ENCODE results near the gene SLC40A1.

The SLC40A1 gene

DNA sequence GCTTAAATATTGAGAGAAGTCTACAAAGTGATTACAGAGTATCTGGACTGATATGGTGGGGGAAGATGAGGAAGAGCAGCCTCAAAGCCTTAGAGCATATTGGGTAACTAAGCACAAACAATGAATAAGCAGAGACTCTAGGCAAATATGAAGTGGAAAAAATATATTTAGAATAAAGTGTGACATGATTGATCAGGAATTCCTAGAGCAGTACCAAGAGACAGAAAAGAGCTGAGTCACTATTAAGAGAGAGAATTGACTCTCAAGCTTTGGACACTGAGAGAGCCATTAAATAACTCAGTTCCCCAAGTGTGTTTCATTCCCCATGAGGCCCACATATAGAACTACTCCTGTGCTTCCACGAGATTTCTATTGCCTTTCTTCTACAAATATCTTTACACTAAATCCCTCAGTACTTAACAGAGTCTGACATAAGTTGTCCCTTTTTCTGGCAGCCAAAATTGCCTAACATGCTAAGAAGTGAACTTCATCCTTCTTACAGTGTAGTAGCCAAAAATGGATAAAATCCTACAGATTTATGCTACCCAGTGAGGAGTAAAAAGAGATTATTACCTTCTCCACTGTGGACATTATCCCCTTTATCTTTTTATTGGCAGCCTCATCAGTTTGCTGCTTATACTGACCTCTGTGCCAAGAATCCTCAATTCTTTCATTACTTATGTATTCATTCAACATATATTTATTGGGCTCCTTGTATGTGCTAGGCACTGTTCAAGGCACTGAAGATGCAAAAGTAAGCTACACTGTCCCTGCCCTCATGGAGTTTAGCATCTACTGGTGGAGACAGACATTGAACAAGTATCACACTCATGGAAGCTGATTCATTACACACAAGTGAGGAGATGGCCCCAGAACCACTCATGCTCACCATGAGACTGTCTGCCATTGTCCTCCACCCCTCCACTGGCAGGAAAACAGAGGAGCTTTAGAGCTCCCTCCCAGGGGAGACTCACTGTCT lies 45.4 kb downstream of the SLC40A1 start:
- no peak for DNase-seq

DNA sequence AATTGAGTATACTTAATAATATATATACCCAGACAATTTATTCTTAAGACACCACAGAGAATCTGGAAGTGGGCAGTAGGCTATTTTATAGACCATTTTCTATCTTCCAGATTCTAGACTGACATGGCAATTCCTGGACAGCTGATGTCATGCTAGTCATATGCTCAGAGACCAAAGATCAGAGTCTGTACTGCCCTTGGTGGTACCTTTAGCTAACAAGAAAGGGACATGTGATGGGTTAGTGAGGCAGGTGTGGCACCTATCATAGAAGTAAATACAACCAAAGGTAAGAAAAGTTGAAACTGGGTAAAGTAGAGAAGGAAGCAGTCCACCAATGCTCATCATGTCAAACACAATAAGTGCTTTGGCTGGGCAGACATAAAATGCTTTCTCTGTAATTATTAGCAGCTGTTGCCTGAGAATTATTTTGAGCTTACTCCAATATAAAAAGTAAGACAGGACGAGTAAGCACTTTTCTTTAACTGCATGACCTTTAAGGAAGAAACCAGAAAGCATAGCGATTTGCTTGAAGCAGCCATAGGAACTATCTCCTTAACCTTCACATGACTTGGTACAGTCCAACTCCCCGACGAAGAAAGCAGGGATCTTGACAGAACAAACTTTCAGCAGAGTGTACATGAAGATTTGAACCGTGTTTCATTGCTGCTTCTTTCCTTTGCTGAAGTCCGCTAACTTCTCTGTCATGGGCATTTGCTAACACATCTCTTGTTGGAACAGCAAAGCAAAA lies 47.1 kb downstream of the SLC40A1 start:
- no peak for DNase-seq

- DNase-seq, result no peak
Observed at GRCh38 chr2:189530965-189531637, 49.5 kb downstream of the SLC40A1 start.

DNA sequence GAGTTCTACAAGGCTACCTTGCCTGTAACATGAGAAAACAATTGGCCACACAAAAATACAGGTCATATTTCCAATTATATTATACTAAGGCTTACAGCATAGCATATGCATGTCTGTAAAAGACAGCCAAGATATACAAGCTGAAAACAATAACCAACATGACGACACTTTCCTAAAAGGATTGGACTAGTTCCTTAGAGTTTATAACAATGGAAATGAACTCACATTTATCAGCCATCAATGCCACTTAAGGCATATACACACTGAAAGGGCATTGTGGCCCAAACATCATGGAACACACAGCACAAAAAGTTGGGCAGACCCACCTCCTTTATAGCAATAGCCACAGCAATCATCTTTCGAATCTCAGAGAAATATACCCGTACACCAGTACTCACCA lies 52.0 kb downstream of the SLC40A1 start:
- no peak for DNase-seq

GRCh38 chr2:189527812-189528592 lies 52.6 kb downstream of the SLC40A1 start:
- no peak for DNase-seq

- no peak for DNase-seq
Observed at GRCh38 chr2:189527041-189527750, 53.4 kb downstream of the SLC40A1 start.

GRCh38 chr2:189526241-189526640 lies 54.3 kb downstream of the SLC40A1 start:
- no peak for DNase-seq

- DNase-seq, result no peak
Observed at GRCh38 chr2:189524746-189525145, 55.8 kb downstream of the SLC40A1 start.

DNA sequence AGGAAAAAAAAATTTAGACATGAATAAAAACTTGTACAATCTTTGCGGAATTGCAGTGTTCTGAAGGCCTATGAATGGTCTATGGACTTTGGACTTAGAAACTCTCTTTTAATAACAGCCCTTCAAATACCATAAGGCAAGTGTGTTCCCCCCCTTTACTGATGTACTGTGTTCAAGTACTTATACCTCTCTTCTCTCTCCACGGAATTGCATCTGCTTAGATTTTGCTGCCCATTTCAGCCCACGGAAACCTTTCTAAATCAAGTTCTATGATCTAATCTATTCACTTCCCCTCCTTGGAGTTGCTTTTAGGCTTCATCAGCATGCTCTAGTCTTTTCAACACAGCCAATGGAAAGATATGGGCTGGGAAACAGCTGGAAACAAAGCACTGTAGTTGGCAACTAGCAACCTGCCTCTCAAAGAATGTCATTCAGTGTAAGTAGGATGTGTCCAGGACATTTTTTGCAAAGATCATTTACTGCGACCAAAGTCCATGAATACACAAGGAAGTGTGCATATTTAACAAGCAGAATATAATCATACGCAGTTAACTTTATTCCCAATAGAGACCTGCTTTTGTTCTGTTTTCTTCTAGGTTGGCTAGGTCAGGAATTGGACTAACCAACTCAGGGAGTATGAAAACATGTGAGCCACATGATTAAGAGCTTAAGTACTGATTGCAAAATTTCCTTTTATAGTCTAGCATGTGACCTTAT lies 58.0 kb downstream of the SLC40A1 start:
- no peak for DNase-seq

DNA sequence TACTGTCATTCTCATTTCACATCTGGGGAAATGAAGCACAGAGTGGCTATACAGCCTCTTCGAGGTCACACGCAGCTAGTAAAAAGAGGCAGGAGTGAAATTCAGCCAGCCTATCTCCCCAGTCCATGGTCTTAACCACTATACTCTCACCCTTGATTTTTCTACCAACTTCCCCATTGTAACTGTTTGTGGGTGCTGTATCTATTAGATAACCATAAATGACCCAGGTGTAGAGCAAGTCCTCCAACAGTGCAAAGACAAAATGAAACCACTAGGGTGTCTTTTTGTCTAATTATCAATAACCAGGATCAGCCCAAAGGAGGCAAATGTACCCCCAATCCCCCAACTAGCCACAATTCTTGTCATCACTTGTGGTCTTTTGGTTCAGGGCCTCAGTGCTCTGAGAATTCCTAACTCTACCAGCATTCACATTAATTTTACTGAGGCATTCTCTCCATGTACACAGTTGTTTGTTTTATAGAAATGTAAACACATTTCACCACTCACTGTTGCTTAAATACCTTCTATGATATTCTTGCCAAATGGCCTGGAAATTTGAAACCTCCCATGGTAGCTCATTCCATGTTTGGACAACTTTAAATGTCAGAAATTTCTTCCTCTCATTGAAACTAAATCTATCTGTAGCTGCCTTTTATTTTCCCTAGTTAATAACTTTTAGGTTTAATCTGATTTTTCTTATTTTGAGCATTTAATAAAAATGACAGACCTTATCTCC lies 58.7 kb downstream of the SLC40A1 start:
- DNase-seq, result no peak

DNA sequence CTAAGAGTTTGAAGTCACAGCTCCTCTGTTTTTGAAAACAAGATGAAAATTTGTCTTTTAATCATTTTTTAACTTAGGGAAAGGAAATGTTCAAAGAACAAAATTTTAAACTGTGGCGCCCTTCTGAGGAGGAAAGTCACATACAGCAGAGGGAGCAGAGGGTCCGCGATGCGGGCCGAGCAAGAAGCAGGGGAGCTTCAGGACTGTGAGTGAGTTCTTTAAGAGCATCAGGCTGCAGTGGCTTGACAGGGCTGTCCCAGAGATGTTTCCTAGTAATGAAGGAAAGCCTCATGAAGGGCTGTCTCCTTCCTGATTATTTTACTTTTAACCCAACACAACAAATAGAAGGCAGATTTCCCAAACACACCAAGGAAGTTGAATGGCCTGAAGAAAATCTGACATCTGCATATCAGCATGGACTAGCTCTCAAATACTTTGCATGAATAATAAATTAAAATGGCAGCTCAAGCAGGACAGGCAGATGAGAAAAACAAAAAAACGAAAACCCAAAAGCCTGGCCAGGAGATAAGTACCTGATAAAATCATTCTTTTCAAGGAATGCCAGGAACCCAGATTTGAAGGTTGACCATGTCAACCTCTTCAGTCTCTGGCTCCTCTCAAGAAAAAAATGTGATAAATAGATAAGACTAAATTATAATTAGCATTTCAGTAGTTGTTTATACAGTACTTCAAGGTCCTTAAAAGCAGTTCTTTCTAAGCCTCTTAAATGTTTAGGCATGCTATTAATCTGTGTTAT lies 60.8 kb downstream of the SLC40A1 start:
- no peak for DNase-seq

DNA sequence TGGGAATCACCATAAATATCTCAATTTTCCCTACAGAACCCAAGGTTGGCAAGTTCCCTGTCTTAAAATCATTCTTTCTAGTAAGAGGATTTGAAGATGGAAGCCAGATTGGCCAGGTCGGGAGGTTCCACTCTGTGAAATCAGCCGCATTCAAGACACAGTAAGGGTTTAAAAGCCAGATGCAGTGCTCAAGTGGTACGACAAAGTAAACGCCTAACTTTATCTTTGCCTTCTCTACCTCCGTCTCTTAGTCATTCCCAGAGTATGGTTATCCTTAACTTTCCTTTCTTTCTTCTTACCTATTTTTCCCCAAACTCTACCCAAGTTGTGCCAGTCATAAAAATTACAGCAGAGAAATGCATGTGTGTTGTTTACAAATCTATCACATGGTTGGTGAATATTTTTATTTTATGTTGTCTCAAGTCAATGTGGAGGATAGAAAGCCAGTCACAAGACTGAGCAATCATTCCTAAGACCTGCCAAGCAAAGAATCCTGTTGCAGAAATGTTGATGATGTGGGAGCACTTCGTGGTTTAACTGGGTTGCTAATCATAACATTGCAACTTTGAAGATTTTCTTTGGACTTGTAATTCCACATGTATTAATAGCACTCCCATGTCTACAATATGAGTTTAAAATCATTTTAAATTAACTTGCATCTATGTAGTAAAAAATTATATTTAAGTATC lies 62.6 kb downstream of the SLC40A1 start:
- DNase-seq, result no peak

GRCh38 chr2:189516546-189516945 lies 64.0 kb downstream of the SLC40A1 start:
- no peak for DNase-seq

GRCh38 chr2:189515264-189515663 lies 65.3 kb downstream of the SLC40A1 start:
- DNase-seq, result no peak

DNA sequence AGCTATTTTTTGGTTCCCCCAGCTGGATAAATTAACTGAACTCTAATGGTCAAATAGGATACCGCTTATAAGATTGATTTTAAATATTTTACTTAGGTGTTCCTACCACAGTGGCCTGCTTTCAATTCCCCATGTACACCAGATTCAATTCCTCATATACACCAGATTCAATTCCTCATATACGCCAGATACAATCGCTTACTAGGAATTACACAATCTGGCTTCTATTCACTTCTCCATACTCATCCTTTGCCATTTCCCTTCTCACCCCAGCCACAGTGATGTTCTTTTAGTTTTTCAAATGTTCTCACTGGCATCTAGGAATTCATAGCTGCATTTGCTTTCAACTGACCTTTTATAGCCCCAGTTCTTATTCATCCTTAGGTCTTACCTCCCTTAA lies 66.5 kb downstream of the SLC40A1 start:
- DNase-seq, result no peak

- no peak for DNase-seq
Observed at GRCh38 chr2:189512879-189513278, 67.7 kb downstream of the SLC40A1 start.

DNA sequence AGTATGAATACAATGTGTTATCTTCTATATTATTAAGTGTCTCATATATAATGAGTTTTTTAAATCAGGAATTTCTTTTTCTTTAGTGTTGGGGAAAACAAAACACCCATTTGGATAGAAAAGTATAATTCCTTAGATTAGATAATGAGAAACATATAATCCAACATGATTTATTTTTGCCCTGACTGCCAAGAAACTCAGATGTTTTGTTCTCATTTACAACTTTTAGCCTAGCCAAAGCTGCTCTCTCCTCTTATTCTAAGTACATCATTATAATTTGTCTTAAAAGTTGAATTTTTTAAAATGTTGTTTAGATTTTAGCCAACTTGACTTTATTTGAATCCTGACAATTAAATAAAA lies 68.6 kb downstream of the SLC40A1 start:
- DNase-seq, result no peak

- no peak for DNase-seq
Observed at GRCh38 chr2:189511210-189511959, 69.2 kb downstream of the SLC40A1 start.

All from NCI-H446 (cell line).